Testis (tissue), 3 donors: ENCODE measurements around the gene SCARB1. TPM values are rescaled to one million over a fixed set of nuclear protein-coding genes. Genes with fewer than 3 reads are reported as not detected.

Experiments
- DNase-seq: peaks from one replicate; pipeline ENCODE4 v3.0.0-alpha.2; 2019
- H3K27ac ChIP-seq, 2 donors: fragments of 200-600 bp; sonication (generic); one replicate each; pipeline ENCODE4 v1.5.1; 2019
- H3K27me3 ChIP-seq: fragments of 200-600 bp; sonication (generic); one replicate; pipeline ENCODE4 v1.5.1; 2019
- H3K36me3 ChIP-seq: fragments of 200-600 bp; sonication (generic); one replicate; pipeline ENCODE4 v1.5.1; 2017; ENCODE audit warnings: low read depth; ENCODE audit errors: missing control alignments
- H3K4me1 ChIP-seq: fragments of 200-600 bp; sonication (generic); one replicate; pipeline ENCODE4 v1.5.1; 2019
- H3K4me3 ChIP-seq, 2 donors: fragments of 200-600 bp; sonication (generic); one replicate each; pipeline ENCODE4 v1.5.1; 2017 to 2019
- H3K9me3 ChIP-seq: fragments of 200-600 bp; sonication (generic); one replicate; pipeline ENCODE4 v1.5.1; 2017
- CTCF ChIP-seq, 3 experiments: fragments of 450-650 bp in 2 of 3; fragments of 200-600 bp in 1 of 3; sonication (generic) in 1 of 3; IDR thresholded peaks; one replicate each; pipeline ENCODE4 v1.5.1; 2016 to 2019; ENCODE audit warnings: antibody characterized with exemption in 3 of 3, mild to moderate bottlenecking in 2 of 3, moderate library complexity in 1 of 3
- POLR2A ChIP-seq: fragments of 450-650 bp; IDR thresholded peaks from one replicate; pipeline ENCODE4 v1.6.1; 2017; ENCODE audit warnings: antibody characterized with exemption, mild to moderate bottlenecking, moderate library complexity
- WGBS, 2 donors: methylation state at CpG; one replicate each; pipeline ENCODE4 v1.1.5; 2018; 5-methylcytosine and 5-hydroxymethylcytosine counted together
- intact Hi-C: fragments of 100-400 bp; cut with DNase I; formaldehyde crosslinking; loops from one replicate; pipeline ENCODE4 v1.15.1; 2023; ENCODE audit warnings: low total_unique reads
- polyA plus RNA-seq: library from polyadenylated mRNA; stranded (reverse); fragments of 350-450 nt; fragmentation: Illumina TruSeq; extraction: RNeasy Lipid Tissue Mini Kit (QIAGEN cat#74804); gene quantifications from one replicate; pipeline ENCODE4 v1.2.3, GENCODE V29; 2014; ENCODE audit warnings: low read depth, low replicate concordance; ENCODE audit not compliant: insufficient read depth
- total RNA-seq, 2 donors: library from RNA; depleted of rRNA; stranded (reverse); fragments of >200 nt; gene quantifications; one replicate each; pipeline ENCODE4 v1.2.3, GENCODE V29; 2016

The SCARB1 gene
- total and polyA plus RNA-seq, 3 donors from 2014 or later = 46.9 to 116 (median 73.6) TPM

- Histone ChIP-seq H3K27ac (peak overlapping the region in 1 of 2 donors; percentile 73), H3K9me3 (no peaks in the 10 kb centered on the region), H3K4me3 (no peak overlapping the region), H3K27me3 (no peaks in the 10 kb centered on the region), H3K4me1 (peaks cover 26% of the 10 kb centered on the region), H3K36me3 (no peaks in the 10 kb centered on the region)
- no peak for DNase-seq
- no peak for TF ChIP-seq POLR2A
- no peak for TF ChIP-seq CTCF (IDR thresholded peaks at IDR 0.05)
- intact Hi-C loops = no loop called here
- 94% methylated on average over 2 of the region's 2 CpGs for WGBS, 2 donors
Measured at GRCh38 chr12:124808272-124808671, 55.4 kb downstream of the SCARB1 start.

GRCh38 chr12:124805876-124806668, 57.6 kb downstream of the SCARB1 start:
- no peak for DNase-seq
- peaks cover 26% of the 10 kb centered on the region for H3K4me1 ChIP-seq
- H3K27ac ChIP-seq = peak overlapping the region in 1 of 2 donors; percentile 71
- H3K36me3 ChIP-seq = no peaks in the 10 kb centered on the region
- no peaks in the 10 kb centered on the region for H3K9me3 ChIP-seq
- intact Hi-C loops = no loop called here
- H3K27me3 ChIP-seq = no peaks in the 10 kb centered on the region
- no peak overlapping the region for H3K4me3 ChIP-seq
- 92 to 94% methylated on average over 25 of the region's 25 CpGs for WGBS, 2 donors
- no peak for TF ChIP-seq CTCF (IDR thresholded peaks at IDR 0.05)
- TF ChIP-seq POLR2A = no peak

- Histone ChIP-seq H3K9me3 (no peaks in the 10 kb centered on the region), H3K27ac (no peak overlapping the region), H3K36me3 (no peaks in the 10 kb centered on the region), H3K4me3 (no peak overlapping the region), H3K4me1 (peaks cover 26% of the 10 kb centered on the region), H3K27me3 (no peaks in the 10 kb centered on the region)
- intact Hi-C loops = no loop called here
- no peak for DNase-seq
- TF ChIP-seq POLR2A = no peak
- no peak for TF ChIP-seq CTCF (IDR thresholded peaks at IDR 0.05)
- 94 to 95% methylated on average over 3 of the region's 3 CpGs for WGBS, 2 donors
Measured at GRCh38 chr12:124805050-124805449, 58.6 kb downstream of the SCARB1 start.

- Histone ChIP-seq H3K36me3 (no peaks in the 10 kb centered on the region), H3K27me3 (no peaks in the 10 kb centered on the region), H3K4me1 (peaks cover 26% of the 10 kb centered on the region), H3K9me3 (no peaks in the 10 kb centered on the region), H3K4me3 (no peak overlapping the region), H3K27ac (peak overlapping the region in 1 of 2 donors; percentile 34)
- intact Hi-C loops = no loop called here
- WGBS, 2 donors = 37 to 56% methylated on average over 8 to 9 of the region's 9 CpGs
- TF ChIP-seq CTCF (IDR thresholded peaks at IDR 0.05) (no peak), POLR2A (no peak)
- peak; percentile 80 for DNase-seq
Measured at GRCh38 chr12:124804011-124804621, 59.5 kb downstream of the SCARB1 start.
